Right hindlimb (tissue), 1 donor: Measurements from ENCODE around the gene SSC4D.
"Not testable (repeated sequence)": the region's sequence is repeated elsewhere in the genome, so short reads cannot be mapped to it uniquely, and the experiment has no call there.

Experiments used
- DNase-seq: peaks from one replicate; pipeline ENCODE4 v3.0.0-alpha.2; 2018

SSC4D gene

GRCh38 chr7:76409537-76409936 lies at the start of gene SSC4D:
SSC4D (minus strand) TSS chr7:76409697; CDS start chr7:76404439, 5,258 bp downstream.
- DNase-seq: no peak

DNA sequence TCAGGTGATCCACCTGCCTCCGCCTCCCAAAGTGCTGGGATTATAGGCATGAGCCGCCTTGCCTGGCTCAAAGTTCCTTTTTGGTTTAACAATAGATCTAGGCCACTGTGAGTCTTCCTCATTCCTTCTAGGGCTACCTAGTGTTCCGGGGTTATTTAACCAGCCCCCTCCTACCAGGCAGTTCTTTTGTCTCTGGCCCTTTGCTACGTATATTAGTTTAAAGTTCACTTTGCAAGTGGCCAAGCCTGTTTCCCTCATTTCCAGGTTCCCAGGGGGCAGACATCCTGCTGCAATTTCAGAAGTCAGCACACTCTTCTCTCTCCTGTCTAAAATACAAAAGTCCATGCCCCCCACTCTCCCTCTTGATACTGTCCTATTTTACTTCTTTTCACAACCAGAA lies 49.0 kb upstream of the SSC4D start:
- not testable (repeated sequence) for DNase-seq

DNA sequence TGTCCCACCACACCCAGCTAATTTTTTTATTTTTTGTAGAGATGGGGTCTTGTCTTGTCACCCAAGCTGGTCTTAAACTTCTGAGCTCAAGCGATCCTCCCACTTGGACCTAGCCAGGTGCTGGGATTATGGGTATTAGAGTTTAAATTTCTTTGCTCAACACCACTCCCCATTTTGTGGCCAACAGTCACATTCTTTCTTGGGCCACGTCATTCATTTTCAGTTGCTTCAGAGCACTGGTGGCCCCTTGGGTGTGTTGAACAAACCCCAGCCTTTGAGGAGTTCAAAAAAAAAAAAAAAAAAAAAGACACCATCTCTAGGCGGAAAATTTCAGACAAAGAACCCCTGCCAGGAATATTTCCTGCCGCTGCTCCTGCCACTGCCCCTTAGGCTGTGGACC lies 47.5 kb upstream of the SSC4D start:
- DNase-seq: not testable (repeated sequence)

- not testable (repeated sequence) for DNase-seq
Measured at GRCh38 chr7:76445577-76446008, 36.1 kb upstream of the SSC4D start.

DNA sequence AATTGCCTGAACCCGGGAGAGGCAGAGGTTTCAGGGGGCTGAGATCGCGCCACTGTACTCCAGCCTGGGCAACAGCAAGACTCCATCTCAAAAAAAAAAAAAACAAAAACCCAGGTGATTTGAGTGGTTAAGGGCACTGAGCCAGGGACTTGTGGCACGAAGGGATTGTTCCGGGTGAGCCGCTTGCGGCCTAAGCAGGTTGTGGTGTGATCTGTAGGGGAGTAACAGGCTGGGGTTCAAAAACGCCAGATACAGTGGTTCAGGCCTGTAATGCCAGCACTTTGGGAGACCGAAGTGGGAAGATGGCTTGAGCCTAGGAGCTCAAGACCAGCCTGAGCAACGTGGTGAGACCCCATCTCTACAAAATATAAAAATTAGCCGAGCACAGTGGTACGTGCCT lies 34.3 kb upstream of the SSC4D start:
- not testable (repeated sequence) for DNase-seq

DNA sequence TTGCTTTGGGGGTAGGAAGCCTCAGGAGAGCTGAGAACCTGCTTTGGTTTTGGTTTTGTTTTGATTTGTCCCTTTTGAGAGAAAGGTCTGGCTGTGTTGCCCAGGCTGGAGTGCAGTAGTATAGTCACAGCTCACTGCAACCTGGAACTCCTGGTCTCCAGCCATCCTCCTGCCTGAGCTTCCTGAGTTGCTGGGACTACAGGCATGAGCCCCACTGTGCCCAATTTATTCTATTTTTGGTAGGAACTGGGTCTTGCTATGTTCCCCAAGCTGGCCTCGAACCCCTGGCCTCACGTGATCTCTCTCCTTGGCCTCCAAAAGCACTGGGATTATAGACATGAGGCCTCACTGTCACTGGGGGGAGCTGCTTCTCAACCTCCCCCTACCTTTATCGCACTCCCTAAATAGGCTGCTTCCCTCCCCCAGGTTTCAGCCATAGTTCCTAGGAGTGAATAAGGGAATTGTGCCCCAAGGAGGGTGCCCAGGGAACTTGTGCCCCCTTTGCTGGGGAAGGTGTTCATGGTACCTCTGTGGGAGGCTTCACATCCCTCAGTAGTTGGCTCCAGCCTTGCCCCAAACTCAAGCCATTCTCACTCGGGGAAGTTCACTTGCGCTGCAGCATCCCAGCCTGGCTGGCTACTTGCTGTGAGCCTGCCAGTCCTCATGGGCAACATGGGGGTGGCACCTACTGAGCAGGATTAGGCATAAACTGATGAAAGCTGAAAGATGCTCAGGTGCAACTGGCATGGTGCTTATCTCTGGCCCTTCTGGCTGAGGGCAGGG lies 33.4 kb upstream of the SSC4D start:
- not testable (repeated sequence) for DNase-seq

DNA sequence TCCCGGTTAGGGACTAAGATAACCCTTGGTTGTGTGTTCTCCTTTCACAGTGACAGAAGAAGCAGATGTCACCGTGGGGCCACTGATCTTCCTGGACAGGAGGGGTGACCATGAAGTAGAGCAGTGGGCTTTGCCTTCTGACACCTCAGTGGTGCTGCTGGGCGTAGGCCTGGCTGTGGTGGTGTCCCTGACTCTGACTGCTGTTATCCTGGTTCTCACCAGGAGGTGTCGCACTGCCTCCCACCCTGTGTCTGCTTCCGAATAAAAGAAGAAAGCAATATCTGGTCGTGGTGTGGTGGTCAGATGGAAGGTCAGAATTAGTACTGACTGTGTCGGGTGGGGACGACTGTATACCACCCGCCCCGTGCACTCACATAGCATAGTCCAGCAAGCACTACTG lies 32.3 kb upstream of the SSC4D start:
- DNase-seq: not testable (repeated sequence)

GRCh38 chr7:76440404-76440803 lies 30.9 kb upstream of the SSC4D start:
- not testable (repeated sequence) for DNase-seq

DNA sequence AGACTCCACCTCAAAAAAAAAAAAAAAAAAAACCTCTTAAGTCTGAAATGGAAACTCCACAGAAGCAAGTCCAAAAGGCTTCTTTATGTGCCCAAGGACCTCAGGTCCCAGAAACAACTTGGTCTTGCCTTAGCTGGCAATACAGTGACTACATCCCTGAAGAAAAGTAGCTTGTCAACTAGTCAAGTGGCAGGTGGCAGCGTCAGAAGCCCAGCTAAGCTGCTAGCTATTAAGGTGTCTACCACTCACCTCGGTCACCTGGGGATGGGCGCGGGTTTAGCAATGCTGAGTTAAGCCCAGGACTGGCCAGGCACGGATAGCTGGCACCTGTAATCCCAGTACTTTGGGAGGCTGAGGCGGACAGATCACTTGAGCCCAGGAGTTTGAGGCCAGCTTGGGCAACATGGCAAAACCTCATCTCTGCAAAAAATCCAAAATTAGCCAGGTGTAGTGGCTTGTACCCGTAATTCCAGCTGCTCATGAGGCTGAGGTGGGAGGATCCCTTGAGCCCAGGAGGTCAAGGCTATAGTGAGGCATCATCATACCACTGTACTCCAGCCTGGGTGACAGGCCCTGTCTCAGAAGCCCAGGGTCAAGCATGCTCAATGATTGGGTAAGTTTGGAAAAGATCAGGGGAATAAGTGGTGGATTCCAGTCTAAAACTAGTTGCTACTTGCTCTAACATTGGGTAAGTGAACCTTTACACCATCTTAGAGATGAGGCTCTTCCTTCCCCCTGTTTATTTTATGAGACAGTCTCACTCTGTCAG lies 29.8 kb upstream of the SSC4D start:
- DNase-seq: not testable (repeated sequence)

GRCh38 chr7:76437873-76438272 lies 28.4 kb upstream of the SSC4D start:
- peak; percentile 68 for DNase-seq

- no peak for DNase-seq
Measured at GRCh38 chr7:76430836-76431235, 21.3 kb upstream of the SSC4D start.

- DNase-seq: no peak
Measured at GRCh38 chr7:76430211-76430610, 20.7 kb upstream of the SSC4D start.

- no peak for DNase-seq
Measured at GRCh38 chr7:76428868-76429805, 19.6 kb upstream of the SSC4D start.

- DNase-seq: no peak
Measured at GRCh38 chr7:76428149-76428823, 18.8 kb upstream of the SSC4D start.

DNA sequence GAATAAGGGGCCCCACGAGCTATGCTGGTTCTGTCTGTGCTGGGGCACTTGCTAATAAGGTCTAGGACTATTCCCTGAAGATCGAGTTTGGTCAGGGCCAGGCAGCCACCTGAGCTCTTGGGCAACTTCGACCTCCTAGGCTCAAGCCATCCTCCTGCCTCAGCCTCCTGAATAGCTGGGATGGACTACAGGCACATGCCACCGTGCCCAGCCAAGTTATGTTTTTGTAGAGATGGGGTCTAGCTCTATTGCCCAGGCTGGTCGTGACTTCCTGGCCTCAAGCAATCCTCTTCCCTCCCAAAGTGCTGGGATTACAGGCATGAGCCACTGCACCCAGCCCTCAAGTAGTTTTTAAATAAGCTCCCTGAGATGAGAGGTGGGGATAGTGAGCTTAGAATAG lies 18.1 kb upstream of the SSC4D start:
- DNase-seq: no peak

DNA sequence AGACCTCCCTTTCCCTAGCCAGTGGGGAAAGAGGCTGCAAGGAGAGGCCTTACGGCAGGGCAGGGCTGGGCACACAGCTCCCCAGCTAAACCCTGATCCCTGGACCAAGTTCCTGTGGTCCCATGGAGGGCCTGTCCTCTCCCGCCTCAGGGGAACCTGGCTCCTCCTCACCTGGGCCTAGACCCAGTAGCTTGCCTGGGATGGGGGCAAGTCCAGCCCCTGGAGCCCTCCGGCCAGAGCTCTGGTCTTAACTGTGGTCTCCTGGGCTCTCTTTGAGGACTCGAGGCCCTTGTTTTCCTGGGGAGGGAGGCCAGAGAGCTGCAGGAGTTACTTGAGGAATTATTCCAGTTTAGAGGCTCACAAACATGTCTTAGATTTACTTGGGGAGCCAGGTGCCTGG lies 16.7 kb upstream of the SSC4D start:
- no peak for DNase-seq

DNA sequence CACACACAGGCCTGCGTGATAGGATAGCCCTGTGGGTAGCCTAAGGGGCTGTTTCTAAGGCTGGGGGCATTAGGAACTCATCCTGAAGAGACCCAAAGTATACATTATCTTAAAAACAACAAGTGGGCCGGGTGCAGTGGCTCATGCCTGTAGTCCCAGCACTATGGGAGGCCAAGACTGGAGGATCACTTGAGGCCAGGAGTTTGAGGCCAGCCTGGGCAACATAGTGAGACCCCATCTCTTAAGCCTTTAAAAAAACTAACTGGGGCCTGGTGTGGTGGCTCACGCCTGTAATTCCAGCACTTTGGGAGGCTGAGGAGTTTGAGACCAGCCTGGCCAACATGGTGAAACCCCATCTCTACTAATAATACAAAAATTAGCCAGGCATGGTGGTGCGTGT lies 16.1 kb upstream of the SSC4D start:
- DNase-seq: not testable (repeated sequence)

- no peak for DNase-seq
Measured at GRCh38 chr7:76425156-76425555, 15.7 kb upstream of the SSC4D start.

GRCh38 chr7:76424413-76425111 lies 15.1 kb upstream of the SSC4D start, which contains the start of gene ZP3:
ZP3 (plus strand) TSS chr7:76424950; CDS start chr7:76424965, 15 bp downstream.
- no peak for DNase-seq

DNA sequence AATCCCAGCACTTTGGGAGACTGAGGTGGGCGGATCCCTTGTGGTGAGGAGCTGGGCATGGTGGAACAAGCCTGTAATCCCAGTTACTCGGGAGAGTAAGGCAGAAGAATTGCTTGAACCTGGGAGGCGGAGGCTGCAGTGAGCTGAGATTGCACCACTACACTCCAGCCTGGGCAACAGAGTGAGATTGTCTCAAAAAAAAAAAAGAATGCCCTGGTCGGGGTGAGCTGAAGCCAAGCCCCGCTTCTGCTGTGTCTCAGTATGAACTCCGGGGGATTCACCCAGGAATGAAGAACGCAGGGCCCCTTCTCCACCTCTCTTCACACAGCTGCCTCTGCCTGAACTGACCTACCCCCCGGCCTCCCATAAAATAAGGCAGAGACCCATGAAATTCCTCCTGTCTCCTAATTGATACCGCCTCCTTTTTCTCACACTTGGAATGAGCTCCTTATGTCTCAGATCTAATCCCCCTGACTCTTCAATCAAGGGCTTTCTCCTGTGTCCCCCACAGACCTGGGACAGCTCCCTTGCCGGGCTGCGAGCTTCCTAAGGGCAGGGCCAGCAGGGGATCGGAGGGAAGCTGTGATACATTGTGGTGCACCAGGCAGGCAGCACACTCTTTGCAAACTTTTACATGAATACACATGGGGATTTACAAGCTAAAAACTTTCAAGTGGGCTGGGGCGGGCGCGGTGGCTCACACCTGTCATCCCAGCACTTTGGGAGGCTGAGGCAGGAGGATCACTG lies 14.3 kb upstream of the SSC4D start:
- no peak for DNase-seq

GRCh38 chr7:76421097-76421496 lies 11.6 kb upstream of the SSC4D start:
- DNase-seq: not testable (repeated sequence)
